Mucosa of stomach (tissue), 1 donor: Measurements from ENCODE around the gene RBM46.
"Not testable (repeated sequence)": the region's sequence is repeated elsewhere in the genome, so short reads cannot be mapped to it uniquely, and the experiment has no call there.

Experiments
- H3K27me3 ChIP-seq: one replicate; pipeline ENCODE4 v1.7.0; 2013; ENCODE audit warnings: mild to moderate bottlenecking, low read length; ENCODE audit not compliant: control insufficient read depth, insufficient read depth
- H3K36me3 ChIP-seq: one replicate; pipeline ENCODE4 v1.7.0; 2013; ENCODE audit warnings: low read length; ENCODE audit not compliant: control insufficient read depth, insufficient read depth
- H3K4me1 ChIP-seq: one replicate; pipeline ENCODE4 v1.7.0; 2013; ENCODE audit warnings: mild to moderate bottlenecking, low read length; ENCODE audit not compliant: control insufficient read depth, insufficient read depth
- H3K4me3 ChIP-seq: one replicate; pipeline ENCODE4 v1.7.0; 2013; ENCODE audit warnings: low read length
- H3K9ac ChIP-seq: one replicate; pipeline ENCODE4 v1.7.0; 2013; ENCODE audit warnings: mild to moderate bottlenecking, low read length, moderate library complexity
- H3K9me3 ChIP-seq: one replicate; pipeline ENCODE4 v1.7.0; 2013; ENCODE audit warnings: mild to moderate bottlenecking, low read length, moderate library complexity; ENCODE audit not compliant: control insufficient read depth
- donor health status: Pancreatic carcinoma.

Gene RBM46

DNA sequence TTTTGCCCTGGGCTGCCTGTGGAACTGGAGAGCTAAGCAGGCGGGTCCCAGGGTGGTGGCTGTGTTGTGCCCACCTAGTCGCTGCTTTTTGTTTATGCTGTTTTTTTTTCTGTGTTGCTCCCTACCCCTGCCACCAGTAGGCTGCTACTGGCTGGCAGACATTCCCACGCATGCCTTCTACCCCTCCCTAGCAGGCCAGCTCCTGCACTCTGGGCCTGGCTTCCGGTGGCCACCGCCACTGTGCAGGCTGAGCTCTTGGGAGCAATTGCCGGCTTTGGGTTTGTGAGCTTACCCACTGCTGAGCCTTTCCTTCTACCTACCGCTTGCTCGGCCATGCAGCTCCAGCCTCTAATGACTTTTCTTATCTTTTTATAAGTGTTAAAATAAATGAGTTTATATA is 57.6 kb downstream of the RBM46 start:
- Histone ChIP-seq H3K4me3 (no peak overlapping the region), H3K4me1 (no peaks in the 10 kb centered on the region), H3K9me3 (no peaks in the 10 kb centered on the region), H3K27me3 (no peaks in the 10 kb centered on the region), H3K36me3 (no peaks in the 10 kb centered on the region), H3K9ac (no peak overlapping the region)

DNA sequence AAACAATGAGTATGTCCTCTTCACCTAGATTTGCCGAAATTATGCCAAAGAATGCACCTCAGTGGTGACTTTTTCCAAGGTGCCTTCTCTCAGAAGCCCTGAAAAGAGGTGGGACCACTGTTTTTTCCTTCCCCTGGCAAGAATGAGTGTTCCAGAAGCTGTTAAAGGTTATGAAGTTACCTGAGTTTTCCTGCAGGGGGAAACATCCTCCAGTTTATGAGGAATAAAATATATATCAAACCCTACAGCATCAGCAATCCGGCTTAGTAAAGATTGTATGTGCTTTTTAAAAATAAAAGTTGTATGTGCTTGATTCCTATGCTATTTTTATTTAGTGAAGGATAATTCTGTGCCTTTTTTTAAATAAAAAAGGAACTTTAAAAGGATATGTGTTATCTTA is 73.3 kb downstream of the RBM46 start:
- Histone ChIP-seq H3K27me3 (no peaks in the 10 kb centered on the region), H3K4me1 (no peaks in the 10 kb centered on the region), H3K9me3 (no peaks in the 10 kb centered on the region), H3K4me3 (no peak overlapping the region), H3K9ac (no peak overlapping the region), H3K36me3 (no peaks in the 10 kb centered on the region)

DNA sequence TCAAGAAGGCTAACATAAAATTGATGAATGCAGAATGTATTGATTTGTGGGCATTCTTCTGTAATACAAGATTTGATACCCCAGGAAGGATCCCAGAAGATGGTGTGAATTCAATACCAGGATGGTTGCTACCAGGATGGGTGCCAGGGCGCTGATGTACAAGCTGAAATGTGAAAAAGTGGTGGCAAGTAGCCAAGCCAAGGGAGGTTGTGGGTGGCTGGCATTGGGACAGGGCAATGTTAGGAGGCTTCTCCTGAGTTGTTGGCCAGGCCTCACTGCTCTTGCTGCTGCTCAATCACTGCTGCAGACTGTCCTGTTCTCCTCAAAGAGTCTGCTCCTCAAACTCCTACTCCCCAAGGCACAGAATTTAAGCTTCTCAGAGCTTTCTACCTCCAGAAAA is 77.1 kb downstream of the RBM46 start:
- Histone ChIP-seq H3K9ac (no peak overlapping the region), H3K9me3 (no peaks in the 10 kb centered on the region), H3K36me3 (no peaks in the 10 kb centered on the region)

DNA sequence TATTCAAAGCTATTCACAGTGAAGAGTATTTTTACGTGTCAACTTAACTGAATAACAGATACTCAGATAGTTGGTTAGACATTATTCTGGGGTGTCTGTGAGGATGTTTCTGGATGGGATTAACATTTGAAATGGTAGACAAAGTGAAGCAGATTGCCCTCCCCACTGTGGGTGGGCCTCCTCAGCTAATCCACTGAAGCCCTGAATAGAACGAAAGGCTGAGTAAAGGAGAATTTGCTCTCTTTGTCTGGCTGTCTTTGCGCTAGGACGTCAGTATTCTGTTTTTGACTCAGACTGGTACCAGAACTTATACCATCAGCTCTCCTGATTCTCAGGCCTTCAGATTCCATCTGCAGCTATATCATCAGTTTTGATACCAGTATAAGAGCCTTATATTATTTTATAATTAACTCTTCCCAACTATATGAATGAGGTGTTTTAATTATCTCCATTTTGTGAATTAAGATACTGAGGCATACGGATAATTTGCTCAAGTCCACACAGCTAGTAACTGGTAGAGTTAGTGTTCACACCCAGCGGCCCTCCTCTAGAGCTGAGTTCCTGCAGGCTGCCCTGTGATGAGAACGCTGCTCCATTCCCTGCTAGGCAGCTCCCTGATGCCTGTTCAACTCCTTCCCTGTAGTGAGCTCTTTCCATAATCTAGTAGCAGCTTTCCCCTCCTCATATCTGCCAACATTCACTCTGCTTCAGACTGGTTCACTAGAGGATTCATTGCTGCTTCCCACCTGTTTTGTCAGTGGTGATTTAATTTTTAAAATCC is 87.5 kb downstream of the RBM46 start:
- Histone ChIP-seq H3K9ac (no peak overlapping the region), H3K36me3 (no peaks in the 10 kb centered on the region), H3K27me3 (no peaks in the 10 kb centered on the region), H3K4me1 (no peaks in the 10 kb centered on the region), H3K9me3 (no peaks in the 10 kb centered on the region), H3K4me3 (no peak overlapping the region)

More for the DNA sequence above, 77.1 kb downstream of the RBM46 start:
- Histone ChIP-seq H3K4me3 (no peak overlapping the region), H3K27me3 (no peaks in the 10 kb centered on the region), H3K4me1 (no peaks in the 10 kb centered on the region)

DNA sequence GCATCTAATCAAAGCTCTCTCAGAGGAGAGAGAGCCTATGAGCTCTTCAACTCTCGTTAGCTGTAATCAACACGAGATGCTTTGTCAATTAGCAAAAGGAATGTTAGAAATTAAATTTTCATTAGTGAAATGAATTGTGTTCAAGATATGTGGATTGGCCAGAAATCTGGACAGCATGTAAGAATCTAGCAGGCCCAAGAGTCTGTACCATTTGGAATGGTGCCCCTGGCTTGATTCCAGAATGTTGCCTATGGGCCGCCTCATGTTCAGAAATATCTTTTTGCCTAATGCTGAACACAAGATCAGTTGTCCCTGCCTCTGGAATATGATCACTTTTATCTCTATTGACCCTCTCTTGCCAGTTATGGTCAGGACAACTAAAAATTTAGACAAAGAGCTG is 88.2 kb downstream of the RBM46 start:
- no peaks in the 10 kb centered on the region for H3K36me3 ChIP-seq
- no peaks in the 10 kb centered on the region for H3K4me1 ChIP-seq
- H3K4me3 ChIP-seq: no peak overlapping the region
- no peak overlapping the region for H3K9ac ChIP-seq
- no peaks in the 10 kb centered on the region for H3K27me3 ChIP-seq
- no peaks in the 10 kb centered on the region for H3K9me3 ChIP-seq

DNA sequence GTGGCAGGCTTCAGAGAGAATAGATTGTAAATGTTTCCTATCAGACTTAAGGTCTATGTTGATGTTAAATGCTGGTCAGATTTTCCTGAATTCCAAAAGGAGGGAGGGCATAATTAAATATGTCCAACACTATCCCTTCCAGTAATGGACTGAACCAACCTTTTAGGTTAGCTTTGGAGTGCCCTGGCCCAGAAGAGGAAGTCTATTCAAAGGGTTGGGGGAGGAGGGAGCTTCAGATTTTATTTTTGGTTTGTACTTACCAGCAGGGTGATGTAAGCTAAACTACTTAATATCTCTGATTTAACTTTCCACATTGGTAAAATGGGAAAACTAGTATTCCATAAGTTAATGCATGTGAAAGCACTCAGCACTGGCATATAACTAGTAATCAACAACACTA is 91.1 kb downstream of the RBM46 start:
- Histone ChIP-seq H3K36me3 (no peaks in the 10 kb centered on the region), H3K9me3 (no peaks in the 10 kb centered on the region), H3K9ac (no peak overlapping the region), H3K4me1 (no peaks in the 10 kb centered on the region), H3K27me3 (no peaks in the 10 kb centered on the region), H3K4me3 (no peak overlapping the region)

DNA sequence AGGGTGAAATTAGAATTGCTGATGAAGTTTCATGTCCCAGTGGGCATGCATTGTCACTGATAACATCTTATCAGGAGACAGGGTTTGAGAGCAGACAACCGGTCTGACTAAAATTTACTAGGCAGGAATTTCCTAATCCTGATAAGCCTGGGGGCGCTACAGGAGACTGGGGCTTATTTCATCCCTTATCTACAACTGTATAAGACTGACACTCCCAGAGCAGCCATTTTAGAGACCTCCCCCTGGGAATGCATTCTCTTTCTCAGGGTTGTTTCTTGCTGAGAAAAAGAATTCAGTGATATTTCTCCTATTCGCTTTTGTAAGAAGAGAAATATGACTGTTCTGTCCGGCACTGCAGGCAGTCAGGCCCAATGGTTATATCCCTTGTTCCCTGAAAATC is 93.0 kb downstream of the RBM46 start:
- not testable (repeated sequence) for H3K36me3 ChIP-seq, H3K4me1 ChIP-seq, H3K9me3 ChIP-seq, H3K4me3 ChIP-seq, H3K27me3 ChIP-seq, H3K9ac ChIP-seq

DNA sequence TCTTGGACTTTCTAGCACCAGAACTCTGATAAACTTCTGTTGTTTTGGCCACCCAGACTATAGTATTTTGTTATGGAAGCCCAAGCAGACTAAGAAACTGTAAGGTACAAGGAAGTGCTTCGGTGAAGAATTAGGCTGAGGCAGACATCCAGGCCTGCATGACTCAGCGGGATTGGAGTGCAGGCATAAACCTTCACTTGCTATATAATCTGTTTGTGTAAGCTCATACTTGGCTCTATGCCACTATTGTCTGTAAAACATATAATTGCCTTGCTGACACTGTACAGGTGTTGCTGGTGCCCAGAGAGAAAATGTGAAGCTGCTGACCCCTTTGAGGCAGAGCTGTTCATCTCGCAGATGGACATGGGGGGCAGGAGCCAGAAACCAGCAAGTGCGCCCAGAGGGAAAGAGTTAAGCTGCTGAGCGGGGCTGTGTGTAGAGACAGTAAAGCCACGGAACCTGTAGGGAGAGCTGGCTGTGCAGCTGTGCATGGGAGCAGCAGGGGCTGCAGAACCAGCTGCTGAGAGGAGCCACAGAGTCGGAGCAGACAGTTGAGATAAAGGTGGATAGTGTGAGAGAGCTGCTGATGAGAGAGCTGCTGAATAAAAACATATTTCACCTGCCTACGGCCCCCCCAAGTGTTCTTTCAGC is 96.2 kb downstream of the RBM46 start:
- Histone ChIP-seq H3K9ac (no peak overlapping the region), H3K4me1 (no peaks in the 10 kb centered on the region), H3K9me3 (no peaks in the 10 kb centered on the region), H3K36me3 (no peaks in the 10 kb centered on the region), H3K27me3 (no peaks in the 10 kb centered on the region), H3K4me3 (no peak overlapping the region)
